Nephron (organoid): ENCODE results near the gene FXYD6.
A peak's percentile ranks its signal among the peaks of the same experiment; 100 is the strongest.

Source experiments
- H3K27ac Mint-ChIP-seq, 3 experiments: 2 replicates each; pipeline ENCODE4 v1.8.0; 2020; ENCODE audit warnings: mixed read lengths in 3 of 3, mild to moderate bottlenecking in 2 of 3, moderate library complexity in 1 of 3
- H3K27me3 Mint-ChIP-seq: 2 replicates; pipeline ENCODE4 v1.8.0; 2021; ENCODE audit warnings: low read depth, mild to moderate bottlenecking, moderate library complexity, mixed read lengths
- H3K36me3 Mint-ChIP-seq: 2 replicates; pipeline ENCODE4 v1.8.0; 2020; ENCODE audit warnings: low read depth, mixed read lengths
- H3K4me1 Mint-ChIP-seq: 2 replicates; pipeline ENCODE4 v1.8.0; 2020; ENCODE audit warnings: mixed read lengths
- H3K4me3 Mint-ChIP-seq, 3 experiments: 2 replicates each; pipeline ENCODE4 v1.8.0; 2020; ENCODE audit warnings: mild to moderate bottlenecking in 3 of 3, mixed read lengths in 3 of 3, moderate library complexity in 2 of 3
- H3K9me3 Mint-ChIP-seq: 2 replicates; pipeline ENCODE4 v1.8.0; 2020; ENCODE audit warnings: mixed read lengths
- TF ChIP-seq, protein P1 (sequence below), 3 experiments: fragments of 200-600 bp; sonication (generic); IDR thresholded peaks; one replicate each; pipeline ENCODE4 v1.5.0; 2021; ENCODE audit warnings: antibody characterized with exemption in 3 of 3; ENCODE audit not compliant: unreplicated experiment in 3 of 3

Gene FXYD6

DNA sequence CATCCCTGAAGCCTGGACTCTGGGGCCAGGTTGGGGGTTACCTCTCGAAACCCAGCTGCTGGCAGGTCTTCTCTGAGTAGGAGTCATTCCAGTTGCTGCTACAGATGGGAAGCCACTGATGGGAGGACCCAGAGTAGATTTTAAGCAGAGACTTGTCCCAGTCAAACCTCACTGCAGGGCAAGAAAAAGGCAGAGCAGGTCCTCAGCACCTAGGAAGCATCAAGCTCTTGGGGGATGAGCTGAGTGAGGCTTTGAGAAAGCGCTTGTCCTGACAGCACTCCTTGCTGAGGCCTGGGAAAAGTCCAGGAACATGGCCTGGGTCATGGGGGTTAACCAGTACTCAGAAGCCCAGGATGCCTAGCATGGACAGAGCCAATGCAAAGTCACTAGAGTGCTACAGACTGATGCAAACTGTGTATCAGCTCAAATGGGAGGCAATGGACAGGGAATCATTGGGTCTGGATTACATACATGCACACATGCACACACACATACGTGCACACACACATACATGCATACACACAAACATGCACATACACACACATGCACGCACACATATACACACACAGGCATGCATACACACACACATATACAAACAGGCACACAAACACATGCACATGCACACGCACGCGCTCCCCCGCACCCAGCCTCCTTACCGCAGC lies 37.4 kb upstream of the FXYD6 start:
- peak overlapping the region in 2 of 3 experiments; percentile 19 to 39 for H3K27ac Mint-ChIP-seq
- H3K27me3 Mint-ChIP-seq, result peaks cover 23% of the 10 kb centered on the region
- H3K9me3 Mint-ChIP-seq, result no peaks in the 10 kb centered on the region
- TF ChIP-seq, protein P1, sequence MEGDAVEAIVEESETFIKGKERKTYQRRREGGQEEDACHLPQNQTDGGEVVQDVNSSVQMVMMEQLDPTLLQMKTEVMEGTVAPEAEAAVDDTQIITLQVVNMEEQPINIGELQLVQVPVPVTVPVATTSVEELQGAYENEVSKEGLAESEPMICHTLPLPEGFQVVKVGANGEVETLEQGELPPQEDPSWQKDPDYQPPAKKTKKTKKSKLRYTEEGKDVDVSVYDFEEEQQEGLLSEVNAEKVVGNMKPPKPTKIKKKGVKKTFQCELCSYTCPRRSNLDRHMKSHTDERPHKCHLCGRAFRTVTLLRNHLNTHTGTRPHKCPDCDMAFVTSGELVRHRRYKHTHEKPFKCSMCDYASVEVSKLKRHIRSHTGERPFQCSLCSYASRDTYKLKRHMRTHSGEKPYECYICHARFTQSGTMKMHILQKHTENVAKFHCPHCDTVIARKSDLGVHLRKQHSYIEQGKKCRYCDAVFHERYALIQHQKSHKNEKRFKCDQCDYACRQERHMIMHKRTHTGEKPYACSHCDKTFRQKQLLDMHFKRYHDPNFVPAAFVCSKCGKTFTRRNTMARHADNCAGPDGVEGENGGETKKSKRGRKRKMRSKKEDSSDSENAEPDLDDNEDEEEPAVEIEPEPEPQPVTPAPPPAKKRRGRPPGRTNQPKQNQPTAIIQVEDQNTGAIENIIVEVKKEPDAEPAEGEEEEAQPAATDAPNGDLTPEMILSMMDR (IDR thresholded peaks at IDR 0.05; ENCODE audit: unreplicated experiment in 3 of 3), result no peak
- H3K36me3 Mint-ChIP-seq, result no peaks in the 10 kb centered on the region
- peaks cover 20% of the 10 kb centered on the region for H3K4me1 Mint-ChIP-seq
- H3K4me3 Mint-ChIP-seq, result no peak overlapping the region

DNA sequence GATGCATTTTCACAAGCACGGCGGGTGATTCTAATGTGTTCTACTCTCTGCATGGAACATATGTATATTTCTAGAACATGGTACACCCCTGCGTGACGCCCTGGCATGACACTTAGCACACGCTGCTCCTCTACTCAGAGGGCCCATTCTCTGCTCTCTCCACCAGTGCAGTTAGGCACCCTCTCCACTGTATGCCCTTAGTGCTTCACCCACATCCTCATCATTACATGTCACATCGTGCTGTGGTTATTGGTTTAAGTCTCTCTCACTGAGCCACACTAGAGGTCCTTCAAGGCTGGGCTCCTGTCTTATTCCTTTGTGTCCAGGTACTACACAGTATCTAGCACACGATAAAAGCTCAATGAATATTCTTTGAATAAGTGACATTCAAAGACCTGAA lies 36.0 kb upstream of the FXYD6 start:
- TF ChIP-seq, protein P1 (IDR thresholded peaks at IDR 0.05; ENCODE audit: unreplicated experiment in 3 of 3), result no peak
- H3K36me3 Mint-ChIP-seq, result no peaks in the 10 kb centered on the region
- no peak overlapping the region for H3K4me3 Mint-ChIP-seq
- H3K4me1 Mint-ChIP-seq, result peaks cover 29% of the 10 kb centered on the region
- peaks cover 19% of the 10 kb centered on the region for H3K27me3 Mint-ChIP-seq
- no peak overlapping the region for H3K27ac Mint-ChIP-seq
- H3K9me3 Mint-ChIP-seq, result no peaks in the 10 kb centered on the region

DNA sequence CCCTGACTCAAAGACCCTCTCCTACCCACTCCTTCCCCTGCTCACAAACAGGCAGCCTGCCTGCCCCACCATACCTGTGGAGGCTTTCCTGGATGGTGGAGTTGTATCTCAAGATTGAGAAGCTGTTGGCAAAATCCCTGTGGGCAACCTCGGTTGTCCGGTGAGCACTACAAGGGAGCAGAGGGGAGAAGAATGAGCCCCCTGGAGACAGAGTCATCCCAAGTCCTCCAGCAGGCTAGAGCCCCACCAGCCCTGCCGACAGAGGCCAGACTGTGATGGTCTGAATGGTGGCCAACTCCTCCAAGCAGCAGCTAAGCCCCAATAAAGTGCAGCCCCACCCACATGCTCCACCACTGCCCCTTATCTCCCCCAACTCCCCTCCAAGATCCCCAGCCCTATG lies 35.2 kb upstream of the FXYD6 start:
- Mint-ChIP-seq H3K27me3 (peaks cover 23% of the 10 kb centered on the region), H3K27ac (no peak overlapping the region), H3K36me3 (no peaks in the 10 kb centered on the region), H3K4me3 (no peak overlapping the region), H3K4me1 (peaks cover 32% of the 10 kb centered on the region), H3K9me3 (no peaks in the 10 kb centered on the region)
- TF ChIP-seq, protein P1 (IDR thresholded peaks at IDR 0.05; ENCODE audit: unreplicated experiment in 3 of 3), result no peak

DNA sequence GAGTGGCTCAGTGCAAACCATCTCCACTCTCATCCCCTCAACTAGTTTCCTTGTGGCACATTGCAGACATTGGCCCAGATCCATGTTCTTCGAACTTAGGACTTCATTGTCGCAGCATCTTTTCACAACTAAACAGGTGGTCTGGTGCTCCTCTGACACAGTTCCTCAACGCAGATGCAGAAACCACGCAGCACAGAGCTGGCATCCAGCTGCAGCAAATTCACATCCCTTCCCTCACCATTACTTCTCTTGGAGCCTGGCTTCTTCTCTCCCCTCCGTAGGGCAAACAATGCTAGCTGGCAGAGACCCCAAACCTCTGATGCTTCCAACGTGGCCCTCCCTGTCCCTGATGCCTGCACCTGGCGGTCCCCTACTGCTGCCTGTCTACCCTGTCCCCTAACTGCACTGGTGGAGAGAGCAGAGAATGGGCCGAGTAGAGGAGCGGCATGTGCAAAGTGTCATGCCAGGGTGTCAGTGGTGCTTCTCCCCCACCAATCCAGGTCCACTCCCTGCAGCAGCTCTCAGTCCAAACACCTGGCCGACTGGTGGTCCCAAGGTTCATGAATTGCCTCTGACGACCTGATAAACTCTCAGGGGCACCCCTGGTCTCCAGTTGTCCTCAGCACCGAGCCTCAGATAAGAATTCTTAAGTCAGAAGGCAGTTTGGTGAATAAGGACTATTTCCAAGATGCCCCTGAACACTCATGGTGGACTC lies 34.6 kb upstream of the FXYD6 start:
- peaks cover 20% of the 10 kb centered on the region for H3K27me3 Mint-ChIP-seq
- H3K27ac Mint-ChIP-seq, result no peak overlapping the region
- H3K4me3 Mint-ChIP-seq, result no peak overlapping the region
- H3K36me3 Mint-ChIP-seq, result no peaks in the 10 kb centered on the region
- peaks cover 32% of the 10 kb centered on the region for H3K4me1 Mint-ChIP-seq
- no peaks in the 10 kb centered on the region for H3K9me3 Mint-ChIP-seq
- TF ChIP-seq, protein P1 (IDR thresholded peaks at IDR 0.05; ENCODE audit: unreplicated experiment in 3 of 3), result no peak

DNA sequence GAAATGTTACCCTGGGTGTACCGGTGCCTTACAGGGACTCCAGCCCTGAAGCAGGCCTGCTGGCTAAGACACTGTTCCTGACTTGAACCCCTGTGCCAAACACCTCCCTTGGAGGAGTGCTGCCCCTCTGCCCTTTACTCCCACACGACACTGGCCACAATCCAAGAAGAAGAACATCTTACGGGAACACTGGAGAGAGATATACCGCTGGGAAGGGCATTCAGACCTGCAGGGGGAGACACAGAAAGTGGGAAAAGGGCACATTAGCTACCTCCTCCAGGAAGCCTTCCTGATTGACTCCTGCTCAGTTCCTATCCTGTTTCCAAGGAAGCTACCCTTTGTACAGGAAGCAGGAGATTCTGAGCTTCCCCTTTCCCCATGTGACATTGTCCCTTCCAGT lies 34.1 kb upstream of the FXYD6 start:
- Mint-ChIP-seq H3K27ac (no peak overlapping the region), H3K4me1 (peaks cover 32% of the 10 kb centered on the region), H3K4me3 (no peak overlapping the region), H3K27me3 (peaks cover 18% of the 10 kb centered on the region), H3K36me3 (no peaks in the 10 kb centered on the region), H3K9me3 (no peaks in the 10 kb centered on the region)
- TF ChIP-seq, protein P1 (IDR thresholded peaks at IDR 0.05; ENCODE audit: unreplicated experiment in 3 of 3), result no peak
